ENCODE data around the gene TTLL10.

Gene TTLL10

DNA sequence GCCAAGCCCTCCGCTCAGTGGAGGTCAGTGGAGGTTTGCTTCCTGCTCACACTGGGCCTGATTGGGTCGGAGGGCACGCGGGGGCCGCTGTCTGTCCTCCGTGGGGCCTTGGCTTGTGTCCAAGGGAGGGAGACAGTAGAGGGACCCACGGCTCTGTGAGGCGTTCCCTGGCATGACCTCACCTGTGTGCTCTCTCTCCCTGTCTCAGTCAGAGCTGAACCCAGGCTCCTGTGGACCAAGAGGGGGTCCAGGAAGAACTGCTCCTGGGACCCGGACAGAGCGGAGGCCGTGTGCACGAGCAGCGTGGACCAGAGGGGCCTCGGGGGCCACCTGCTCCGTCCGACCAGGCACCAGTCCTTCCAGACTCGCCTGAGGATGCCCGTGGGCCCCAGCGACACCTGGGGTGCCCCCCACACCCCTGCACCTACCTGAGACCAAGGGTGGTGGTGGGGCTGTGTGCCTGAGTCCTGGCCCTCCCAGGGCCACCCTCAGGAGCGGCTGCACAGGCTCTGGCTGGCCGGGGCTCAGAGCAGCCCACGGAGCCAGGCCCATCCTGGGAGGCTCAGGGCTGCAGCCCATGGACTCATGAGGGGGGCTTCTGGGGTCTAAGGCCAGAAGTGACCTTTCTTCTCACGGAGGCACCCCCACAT is 13.3 kb upstream of the TTLL10 start:
- no peak for DNase-seq

DNA sequence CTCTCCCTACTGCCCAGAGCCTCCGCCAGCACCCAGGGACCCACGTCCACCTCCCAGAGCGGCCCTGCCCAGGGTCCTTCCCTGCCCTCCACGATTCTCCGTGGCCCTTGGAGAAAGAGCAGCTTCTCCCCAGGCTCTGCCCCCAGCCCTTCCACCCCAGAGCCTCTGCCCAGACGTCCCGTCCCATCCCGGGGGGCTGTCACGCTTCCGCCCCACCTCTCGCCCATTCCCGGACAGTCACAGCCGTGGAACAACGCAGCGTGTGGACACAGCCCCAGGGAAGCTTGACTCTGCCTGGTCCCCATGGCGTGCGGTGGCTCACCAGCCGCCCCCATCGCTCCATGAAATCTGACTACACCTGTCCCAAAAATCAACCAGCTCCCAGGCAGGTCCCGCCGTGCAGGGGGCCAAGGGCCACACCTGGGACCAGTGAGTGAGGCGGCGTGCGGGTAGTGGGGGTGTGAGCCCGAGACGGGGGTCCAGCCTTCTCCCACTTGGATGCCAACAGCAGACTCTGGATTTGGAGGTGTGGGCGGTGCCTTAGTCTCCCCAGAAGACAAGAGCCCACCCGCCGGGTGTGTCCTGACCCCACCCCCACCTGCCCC is 12.5 kb upstream of the TTLL10 start:
- no peak for DNase-seq

DNA sequence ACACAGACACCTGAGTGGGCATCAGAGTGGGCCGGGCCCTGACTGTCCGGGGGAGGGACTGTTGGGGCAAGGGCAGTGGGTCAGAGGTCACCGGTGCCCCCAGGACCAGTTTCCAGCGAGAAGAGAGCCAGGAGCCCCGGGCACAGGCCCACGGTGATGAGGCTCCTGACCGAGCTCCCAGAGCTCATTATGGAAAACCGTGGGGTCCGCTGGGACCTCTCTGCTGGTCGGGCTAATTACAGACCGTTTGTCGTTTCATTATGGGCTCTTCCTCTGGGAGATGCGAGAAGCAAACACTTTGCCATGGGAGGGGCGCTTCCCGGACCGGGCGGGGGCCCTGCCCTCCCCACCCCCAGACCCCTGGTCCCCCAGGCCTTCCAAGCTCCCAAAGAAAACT is 12.0 kb upstream of the TTLL10 start:
- no peak for DNase-seq

DNA sequence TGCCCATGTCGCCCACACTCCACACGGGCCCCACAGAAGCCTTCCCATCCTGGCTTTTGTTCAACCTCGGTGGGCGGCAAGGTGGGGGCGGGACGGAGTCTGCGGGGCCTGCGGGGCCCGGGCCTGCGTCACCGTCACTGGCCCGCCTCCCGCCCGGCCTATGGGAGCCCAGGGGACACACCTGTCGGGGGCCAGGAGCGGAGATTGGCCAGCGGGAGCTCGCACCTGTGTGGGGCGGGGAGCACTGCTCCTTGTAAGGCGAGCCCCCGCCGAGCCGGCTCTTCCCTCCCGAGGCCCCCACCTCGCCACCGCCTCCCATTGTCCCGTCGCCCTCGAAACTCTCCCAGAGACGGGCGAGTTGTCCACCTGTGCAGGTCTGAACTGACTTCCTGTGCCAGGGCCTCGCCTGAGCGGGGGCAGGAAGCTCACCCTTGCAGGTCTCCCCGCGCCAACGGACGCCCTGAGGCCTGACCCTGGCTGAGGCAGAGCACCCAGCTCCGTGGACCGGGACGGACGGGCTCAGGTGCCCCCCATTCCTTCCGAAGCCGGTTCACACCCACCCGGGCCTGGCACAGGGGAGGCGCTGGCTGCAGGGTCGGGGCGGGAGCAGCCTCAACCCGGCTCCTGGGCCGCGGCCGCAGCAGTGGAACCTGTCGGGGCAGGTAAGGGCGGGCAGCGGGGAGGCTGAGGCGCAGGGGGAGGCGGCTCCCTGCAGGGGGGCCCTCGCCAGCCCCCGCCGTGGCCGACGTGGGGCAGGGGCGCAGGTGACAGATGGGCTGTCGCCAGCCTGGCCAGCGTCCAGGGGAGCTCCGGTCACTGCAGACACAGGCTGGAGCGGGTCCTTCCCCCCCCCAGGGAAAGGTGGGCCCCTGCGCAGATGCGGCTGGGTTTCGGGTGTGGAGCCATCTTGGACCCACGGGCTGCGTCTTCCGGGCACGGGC is 10.8 kb upstream of the TTLL10 start:
- peak; percentile 81 for DNase-seq

DNA sequence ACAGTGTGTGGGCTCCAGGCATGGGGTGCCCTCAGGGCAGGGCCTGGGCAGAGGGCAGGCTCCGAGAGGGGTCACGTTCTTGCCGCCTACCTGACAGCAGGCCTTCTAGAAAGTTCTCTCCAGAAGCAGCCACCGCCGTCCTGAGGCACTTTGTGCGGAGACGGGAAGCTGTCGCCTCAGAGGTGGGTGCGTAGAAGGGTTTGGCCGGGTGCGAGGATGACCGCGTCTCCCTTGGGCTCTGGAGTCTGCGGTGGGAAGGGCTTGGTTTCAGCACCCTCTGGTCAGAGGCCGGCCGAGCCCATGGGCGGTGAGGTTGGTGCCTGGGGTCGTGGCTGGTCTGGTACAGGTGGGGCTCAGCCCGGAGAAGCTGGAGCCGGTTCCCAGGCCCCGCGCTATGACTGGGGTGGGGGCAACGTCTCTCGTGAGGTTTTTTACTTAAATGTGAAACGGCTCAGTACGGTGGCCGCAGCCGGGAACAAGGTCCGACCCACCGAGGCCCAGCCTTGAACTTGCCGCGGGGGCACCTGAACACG is 10.1 kb upstream of the TTLL10 start:
- DNase-seq = no peak

DNA sequence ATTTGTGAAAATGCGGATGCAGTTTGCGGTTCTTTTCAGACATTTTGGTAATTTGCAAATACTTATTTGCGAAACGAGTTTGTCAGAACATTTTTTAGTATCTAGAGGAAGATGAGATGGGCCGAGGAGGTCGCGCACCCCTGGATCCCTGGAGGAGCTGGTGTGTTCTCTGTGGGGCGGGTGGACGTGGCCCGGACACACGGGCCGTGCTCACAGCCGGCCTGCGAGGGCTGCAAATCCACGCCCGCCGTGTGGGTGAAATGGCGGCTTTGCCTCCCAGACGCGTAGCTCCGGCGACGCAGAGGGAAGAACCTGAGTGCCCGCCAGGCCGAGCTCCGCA is 9.3 kb upstream of the TTLL10 start:
- no peak for DNase-seq

DNA sequence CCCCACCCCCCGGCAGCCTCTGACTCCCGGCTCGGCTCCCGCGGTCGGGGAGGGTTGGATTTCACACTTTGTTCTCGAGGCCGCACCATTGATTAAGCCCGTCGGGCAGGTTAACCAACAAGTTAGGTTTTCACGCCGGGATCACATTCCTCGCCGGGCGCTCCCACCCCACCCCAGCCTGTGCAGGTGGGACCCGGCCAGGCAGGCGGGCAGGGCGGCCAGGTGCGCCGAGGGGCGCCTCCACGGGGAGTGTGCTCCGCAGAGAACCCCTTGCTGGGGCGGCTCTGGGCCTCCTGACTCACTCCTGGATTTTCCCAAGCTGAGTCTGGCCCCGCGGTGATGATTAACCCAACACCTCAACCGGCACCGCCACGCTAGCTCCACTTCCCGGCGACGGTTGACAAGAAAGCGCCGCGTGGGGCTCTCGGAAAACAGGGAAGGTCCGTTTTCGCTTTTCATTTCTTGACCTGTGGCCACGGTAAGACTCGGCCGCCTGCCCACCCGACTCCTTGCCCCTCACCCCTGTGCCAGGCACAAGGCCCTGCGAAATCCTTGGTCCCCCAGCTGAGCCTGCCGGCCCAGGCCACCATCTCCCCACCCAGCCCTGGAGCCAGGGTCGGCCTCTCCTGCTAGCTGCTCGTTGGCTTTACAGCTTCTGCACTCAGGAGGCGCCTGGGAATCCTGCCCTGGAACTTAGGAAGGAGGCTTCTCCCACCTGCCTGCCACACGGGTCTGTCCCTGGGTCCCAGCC is 8.8 kb upstream of the TTLL10 start:
- no peak for DNase-seq

DNA sequence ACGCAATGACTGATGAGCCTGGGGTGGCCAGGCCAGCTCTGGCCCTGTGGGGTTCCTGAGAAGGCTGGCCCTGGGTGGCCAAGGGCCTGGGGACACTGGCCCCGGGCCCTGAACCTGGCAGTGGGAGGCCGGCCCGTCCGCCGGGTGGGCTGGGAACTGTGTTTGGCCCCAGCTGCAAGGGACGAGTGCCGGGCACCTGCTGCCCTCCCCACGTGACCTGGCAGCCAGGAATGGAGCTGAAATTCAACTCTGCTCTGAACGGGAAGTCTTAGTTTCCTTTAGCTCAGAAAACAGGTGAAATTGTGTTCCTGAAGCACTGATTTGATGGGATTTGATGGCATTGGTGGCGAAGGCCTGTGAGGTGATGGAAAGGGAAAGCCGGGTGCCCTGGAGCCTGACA is 8.2 kb upstream of the TTLL10 start:
- no peak for DNase-seq

DNA sequence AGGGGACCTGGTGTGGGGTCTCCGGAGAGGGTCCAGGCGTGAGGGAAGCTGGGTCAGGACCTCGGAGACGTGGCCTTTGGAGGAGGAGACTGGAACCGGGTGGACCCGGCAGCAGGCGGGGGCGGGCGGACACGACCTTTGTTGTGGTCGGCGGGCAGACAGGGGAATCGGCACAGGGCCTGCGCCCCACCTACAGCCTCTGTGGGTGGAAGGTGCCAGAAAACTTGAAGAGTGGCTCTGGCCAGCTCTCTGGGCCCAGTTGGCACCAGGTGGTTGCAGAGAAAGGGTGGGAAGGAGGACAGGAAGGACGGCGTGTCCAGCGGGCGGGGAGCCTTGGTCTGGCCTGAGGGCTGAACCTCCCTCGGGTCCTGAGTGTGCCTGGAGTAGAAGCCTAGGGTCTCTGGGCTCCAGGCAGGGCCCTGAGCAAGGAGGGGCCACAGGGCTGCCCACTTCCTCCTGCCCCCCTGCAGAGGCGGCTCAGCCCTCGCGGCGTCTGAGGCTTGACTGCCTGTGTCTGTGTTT is 7.7 kb upstream of the TTLL10 start:
- no peak for DNase-seq

DNA sequence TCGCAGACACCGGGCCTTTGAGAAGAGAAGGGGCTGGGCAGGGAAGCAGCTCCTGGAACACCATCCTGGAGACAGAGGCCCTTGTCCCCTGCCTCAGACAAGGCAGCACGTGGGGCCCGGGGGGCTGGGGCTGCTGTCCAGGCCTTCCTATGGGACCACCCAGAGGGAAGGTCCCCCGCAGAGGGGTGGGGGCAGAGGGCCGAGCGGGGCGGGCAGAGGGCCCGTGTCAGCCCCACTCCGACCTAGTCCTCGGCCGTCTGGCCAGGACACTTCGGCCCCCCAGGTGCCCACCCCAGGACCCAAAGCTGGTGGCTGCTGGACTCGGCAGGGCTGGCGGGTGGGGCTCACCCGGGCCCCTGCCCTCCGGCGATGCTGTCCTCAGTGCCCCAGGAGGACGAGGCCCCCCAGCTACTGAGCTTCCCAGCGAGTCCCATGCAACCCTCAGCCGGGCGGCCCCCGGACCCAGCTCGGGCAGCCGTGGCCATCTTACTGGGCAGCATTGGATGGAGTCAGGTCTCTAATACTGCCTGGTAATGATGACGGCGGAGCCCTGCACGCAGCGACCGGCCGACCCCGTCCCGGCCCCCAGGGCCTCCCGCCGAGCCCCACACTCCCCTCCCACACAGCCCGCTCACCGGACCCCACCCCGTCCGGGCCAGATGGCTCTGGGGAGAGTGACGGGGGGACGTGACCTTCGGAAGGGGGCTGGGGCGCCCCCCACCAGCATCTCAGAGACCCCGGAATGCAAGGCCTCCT is 6.9 kb upstream of the TTLL10 start:
- no peak for DNase-seq

DNA sequence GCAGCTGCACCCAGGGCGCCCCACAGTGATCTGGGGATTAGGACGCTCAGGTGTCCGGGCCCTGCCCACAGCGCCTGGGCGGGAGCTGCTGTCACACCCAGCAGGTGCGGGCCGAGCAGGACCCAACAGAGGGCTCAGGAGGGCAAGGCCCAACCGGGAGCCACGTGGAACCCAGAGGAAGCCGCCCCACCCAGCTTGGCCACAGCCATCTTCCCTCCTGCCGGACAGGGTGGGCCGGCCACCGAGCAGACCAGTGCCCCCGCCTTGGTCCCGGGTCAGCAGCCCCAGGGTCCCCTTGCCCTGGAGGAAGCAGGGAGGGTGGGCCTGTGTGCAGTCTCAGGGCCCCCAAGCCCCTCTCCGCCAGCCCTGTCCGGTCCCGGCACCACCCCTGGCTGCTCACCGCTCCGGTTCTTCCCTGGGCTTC is 6.3 kb upstream of the TTLL10 start:
- DNase-seq = no peak

DNA sequence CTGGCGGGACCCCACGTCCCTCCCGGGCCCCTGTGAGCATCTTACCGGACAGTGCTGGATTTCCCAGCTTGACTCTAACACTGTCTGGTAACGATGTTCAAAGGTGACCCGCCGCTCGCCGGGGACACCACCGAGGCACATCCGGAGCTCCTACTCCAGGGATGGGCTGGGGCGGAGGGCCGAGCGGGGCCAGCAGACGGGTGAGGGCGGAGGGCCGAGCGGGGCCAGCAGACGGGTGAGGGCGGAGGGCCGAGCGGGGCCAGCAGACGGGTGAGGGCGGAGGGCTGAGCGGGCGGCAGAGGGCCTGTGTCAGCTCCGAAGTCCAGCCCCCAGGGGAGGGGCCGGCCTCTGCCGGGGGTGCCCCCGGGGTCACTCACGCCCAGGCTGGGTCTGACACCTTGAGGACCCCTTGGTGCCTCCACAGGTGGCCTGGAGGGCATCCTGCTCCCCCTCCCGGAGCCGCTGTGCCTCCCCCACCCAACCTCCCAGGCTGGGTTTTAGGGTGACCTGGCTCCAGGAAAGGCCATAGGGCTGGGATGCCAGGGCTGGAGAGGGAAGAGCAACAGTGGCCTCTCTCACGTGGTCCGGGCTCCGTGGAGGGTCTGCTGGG is 5.7 kb upstream of the TTLL10 start:
- no peak for DNase-seq

DNA sequence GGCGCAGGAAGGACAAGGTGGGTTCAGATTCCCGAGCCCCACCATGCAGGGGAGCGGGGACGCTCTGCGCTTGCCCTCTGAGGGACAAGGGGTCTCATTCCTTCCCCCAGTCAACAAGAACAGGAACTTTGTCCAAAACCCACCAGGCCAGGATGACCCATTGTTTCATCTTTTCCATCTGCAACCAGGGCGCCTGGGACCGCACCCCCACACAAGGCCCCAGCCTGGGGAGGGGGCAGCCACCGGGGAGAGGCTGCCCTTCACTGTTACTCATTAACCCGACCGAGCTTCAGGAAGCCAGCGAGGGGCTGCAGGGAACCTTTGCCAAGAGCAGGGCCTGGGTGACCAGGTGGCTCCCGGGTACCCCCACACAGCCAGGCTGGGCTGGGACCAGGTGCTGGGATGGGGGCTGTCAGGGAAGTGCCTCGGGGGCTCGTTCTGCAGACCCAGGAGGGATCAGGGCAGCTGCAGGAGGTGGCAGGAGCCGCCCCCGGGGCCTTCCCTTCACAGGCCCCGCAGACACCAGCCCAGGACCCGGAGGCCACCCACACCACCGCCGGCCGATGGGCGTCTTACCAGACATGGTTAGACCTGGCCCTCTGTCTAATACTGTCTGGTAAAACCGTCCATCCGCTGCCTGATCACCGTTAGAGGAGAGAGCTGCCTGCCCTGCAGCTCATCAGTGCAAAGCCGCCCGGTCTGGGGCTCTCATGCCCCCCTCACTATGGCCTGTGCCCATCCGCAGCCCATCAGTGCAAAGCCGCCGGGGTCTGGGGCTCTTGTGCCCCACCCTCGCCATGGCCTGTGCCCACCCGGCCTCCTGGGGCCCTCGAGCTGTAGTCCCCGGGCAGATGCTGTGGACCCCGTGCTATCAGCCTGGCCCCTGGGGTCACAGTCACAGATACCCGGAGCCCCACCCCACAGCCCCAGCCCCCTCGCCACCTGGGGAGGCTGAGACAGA is 4.9 kb upstream of the TTLL10 start:
- no peak for DNase-seq

DNA sequence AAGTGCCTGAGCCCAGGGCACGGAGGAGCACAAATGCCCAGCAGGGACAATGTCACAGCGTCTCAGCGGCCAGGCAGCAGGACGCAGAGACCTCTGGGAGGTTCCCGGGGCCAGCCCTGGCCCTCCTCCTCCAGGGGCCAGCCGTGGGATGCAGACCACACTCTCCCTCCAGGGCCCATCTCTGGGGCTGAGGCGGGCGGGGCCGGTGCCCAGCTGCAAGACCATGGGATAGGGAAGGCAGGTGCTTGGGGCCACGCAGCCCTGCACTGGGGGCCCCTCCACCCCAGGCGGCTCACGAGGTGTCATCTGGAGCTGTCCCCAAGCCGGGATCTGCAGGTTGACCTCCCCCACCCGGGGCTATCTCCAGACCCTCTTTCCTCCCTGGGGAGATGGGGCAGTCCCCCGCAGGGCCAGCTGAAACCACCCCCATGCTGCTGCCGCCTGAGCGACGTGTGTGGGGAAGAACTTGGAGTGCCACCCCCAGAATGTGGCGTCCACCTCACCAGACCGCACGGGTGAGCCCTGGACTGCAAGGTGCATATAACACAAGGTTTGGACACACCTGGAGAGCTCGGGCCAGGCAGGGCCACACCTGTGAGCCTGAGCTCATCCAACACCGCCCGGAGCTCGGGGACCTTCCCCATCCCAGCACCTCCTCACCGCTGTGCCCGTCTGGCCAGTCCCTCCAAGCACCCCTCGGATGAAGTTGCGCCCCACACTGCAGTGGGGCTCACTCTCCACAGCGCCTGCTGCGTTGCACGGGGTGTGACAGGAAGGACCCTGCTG is 4.1 kb upstream of the TTLL10 start:
- no peak for DNase-seq

DNA sequence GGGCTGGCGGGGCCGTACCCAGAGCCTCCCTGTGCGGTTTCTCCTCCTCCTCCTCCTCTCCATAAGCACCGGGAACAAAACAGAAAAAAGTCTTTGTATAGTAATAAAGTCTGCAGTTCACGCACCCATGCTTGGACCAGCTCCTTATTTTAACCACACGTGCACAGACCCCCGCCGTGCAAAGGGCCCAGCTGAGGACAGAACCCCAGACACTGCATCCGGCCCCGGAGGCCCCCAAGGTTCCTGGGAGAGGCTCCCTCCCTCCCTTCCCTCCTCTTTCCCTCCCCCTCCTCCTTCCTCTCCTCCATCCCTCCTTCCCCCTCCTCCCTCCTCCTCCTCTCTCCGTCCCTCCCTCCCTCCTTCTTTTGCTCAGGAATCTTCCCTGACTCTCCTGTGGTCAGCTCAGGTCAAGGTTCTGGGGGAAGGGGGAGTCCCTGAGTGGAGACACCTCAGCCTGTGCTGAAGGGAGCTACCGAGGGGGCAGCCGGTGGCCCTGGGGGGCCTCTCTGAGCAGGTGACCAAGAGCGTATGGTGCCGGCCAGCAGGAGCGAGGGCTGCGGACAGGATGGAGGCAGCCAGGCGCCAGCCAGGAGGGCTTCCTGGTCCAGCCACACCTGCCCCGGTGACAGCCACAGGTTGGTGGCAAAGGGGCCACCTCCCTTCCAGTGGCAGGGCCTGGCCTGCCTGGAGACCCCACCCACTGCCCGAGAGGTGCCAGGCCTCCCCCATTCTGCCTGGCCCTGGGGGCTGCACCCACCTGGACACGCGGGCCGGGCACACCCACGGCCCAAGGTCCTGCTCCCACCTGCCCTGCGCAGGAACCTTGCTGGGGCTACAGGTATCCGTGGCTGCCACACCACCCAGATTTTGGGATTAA is 3.2 kb upstream of the TTLL10 start:
- DNase-seq = peak; percentile 40

DNA sequence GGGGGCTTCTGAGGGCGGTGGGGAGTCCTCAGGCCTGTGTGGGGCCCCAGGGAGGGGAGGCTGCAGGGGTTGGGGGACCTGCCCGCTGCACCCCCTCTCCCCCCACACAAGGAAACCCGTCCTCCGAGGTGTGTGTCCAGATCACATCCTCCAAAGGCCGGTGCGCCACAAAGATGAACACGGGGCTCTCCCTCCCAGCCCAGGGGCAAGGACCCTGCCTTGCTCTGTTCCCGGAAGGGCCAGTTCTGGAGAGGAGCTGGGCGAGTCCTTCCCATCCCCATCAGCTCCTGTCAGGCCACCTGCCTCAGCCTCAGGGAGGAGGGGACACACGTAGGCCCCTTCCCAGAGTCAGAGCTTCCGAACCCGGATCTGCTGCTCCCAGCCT is 2.5 kb upstream of the TTLL10 start:
- DNase-seq = no peak

DNA sequence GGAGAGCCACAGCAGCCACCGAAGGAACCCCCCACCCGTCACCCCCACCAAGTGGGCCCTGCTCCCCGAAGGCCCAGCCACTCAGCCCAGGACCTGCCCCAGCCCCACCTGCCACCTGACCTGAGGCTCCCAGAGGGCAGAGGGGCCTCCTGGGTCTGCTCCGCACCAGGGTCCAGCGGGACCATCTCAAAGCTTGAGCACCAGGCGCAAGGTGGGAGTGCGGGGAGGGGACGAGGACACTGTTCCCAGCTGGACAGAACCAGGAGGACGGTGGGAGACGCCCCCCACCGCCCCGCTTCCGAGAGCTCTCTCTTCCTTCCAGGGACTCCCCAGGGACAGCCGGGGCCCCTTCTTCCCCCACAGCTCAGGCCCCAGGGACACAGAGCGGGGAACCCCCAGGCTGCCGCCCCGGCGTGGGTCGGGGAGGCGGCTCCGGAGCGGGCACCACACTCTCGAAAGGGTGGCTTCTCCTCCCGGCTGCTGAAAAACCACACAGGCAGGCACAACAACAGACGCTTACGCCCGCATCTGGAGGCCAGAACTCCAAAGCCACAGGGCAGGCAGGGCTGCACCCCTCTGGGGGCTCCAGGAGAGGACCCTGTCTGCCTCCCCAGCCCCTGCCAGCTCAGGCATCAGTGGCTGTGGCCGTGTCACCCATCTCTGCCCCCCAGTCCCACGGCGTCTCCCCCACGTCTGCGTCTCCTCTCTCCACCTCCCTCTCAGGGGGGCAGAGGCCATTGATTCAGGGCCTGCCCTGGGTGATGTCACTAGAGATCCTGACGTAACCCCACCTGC is 1.9 kb upstream of the TTLL10 start:
- DNase-seq = peak; percentile 48

Measured in islet precursor cell (in vitro differentiated cells).